ENCODE data around the gene PLAU. TPM values are rescaled to one million over a fixed set of nuclear protein-coding genes. Genes with fewer than 3 reads are reported as not detected.

Gene PLAU
- total RNA-seq, result 1.6 and 12.4 TPM in 2 replicates

GRCh38 chr10:73910764-73911552 lies at the start of gene PLAU:
TSS of gene PLAU (plus strand) at chr10:73911132. CDS start at chr10:73911556, 424 bp downstream.
- DNase-seq (ENCODE audit: low read depth in 2 of 2), result peak in 1 of 2 donors; percentile 56

GRCh38 chr10:73862011-73862410 lies 48.9 kb upstream of the PLAU start:
- no peak for DNase-seq (ENCODE audit: low read depth in 2 of 2)

GRCh38 chr10:73863039-73863817 lies 47.7 kb upstream of the PLAU start:
- DNase-seq (ENCODE audit: low read depth in 2 of 2), result no peak

- DNase-seq (ENCODE audit: low read depth in 2 of 2), result no peak
Observed at GRCh38 chr10:73864229-73864628, 46.7 kb upstream of the PLAU start.

- DNase-seq (ENCODE audit: low read depth in 2 of 2), result no peak
Observed at GRCh38 chr10:73865107-73865458, 45.8 kb upstream of the PLAU start.

GRCh38 chr10:73865459-73866442 lies 45.2 kb upstream of the PLAU start:
- DNase-seq (ENCODE audit: low read depth in 2 of 2), result peak; percentile 26 to 70

GRCh38 chr10:73866621-73867020 lies 44.3 kb upstream of the PLAU start:
- no peak for DNase-seq (ENCODE audit: low read depth in 2 of 2)

- no peak for DNase-seq (ENCODE audit: low read depth in 2 of 2)
Observed at GRCh38 chr10:73867126-73867807, 43.7 kb upstream of the PLAU start.

GRCh38 chr10:73867871-73868631 lies 42.9 kb upstream of the PLAU start:
- no peak for DNase-seq (ENCODE audit: low read depth in 2 of 2)

- no peak for DNase-seq (ENCODE audit: low read depth in 2 of 2)
Observed at GRCh38 chr10:73868655-73869195, 42.2 kb upstream of the PLAU start.

- DNase-seq (ENCODE audit: low read depth in 2 of 2), result no peak
Observed at GRCh38 chr10:73871295-73872189, 39.4 kb upstream of the PLAU start.

- peak; percentile 38 to 58 for DNase-seq (ENCODE audit: low read depth in 2 of 2)
Observed at GRCh38 chr10:73872190-73872710, 38.7 kb upstream of the PLAU start.

- no peak for DNase-seq (ENCODE audit: low read depth in 2 of 2)
Observed at GRCh38 chr10:73873142-73873837, 37.6 kb upstream of the PLAU start.

GRCh38 chr10:73873838-73874215 lies 37.1 kb upstream of the PLAU start:
- DNase-seq (ENCODE audit: low read depth in 2 of 2), result no peak

- peak; percentile 86 to 87 for DNase-seq (ENCODE audit: low read depth in 2 of 2)
Observed at GRCh38 chr10:73874267-73875138, 36.4 kb upstream of the PLAU start, which contains the start of gene CAMK2G. TSS of gene CAMK2G (minus strand) at chr10:73874555. CDS start at chr10:73874461, 94 bp downstream.

- DNase-seq (ENCODE audit: low read depth in 2 of 2), result no peak
Observed at GRCh38 chr10:73875139-73875475, 35.8 kb upstream of the PLAU start.

GRCh38 chr10:73876157-73876556 lies 34.8 kb upstream of the PLAU start:
- no peak for DNase-seq (ENCODE audit: low read depth in 2 of 2)

Measured in lung microvascular endothelial cell (primary cell).